ENCODE data around the gene GALNT14.
A peak's percentile ranks its signal among the peaks of the same experiment; 100 is the strongest.

The GALNT14 gene

GRCh38 chr2:30888852-30889409, 249.3 kb downstream of the GALNT14 start:
- no peak for DNase-seq (ENCODE audit: low read depth)

GRCh38 chr2:30886080-30886479, 252.2 kb downstream of the GALNT14 start:
- DNase-seq (ENCODE audit: low read depth) = no peak

GRCh38 chr2:30883822-30884221, 254.4 kb downstream of the GALNT14 start:
- DNase-seq (ENCODE audit: low read depth) = no peak

DNA sequence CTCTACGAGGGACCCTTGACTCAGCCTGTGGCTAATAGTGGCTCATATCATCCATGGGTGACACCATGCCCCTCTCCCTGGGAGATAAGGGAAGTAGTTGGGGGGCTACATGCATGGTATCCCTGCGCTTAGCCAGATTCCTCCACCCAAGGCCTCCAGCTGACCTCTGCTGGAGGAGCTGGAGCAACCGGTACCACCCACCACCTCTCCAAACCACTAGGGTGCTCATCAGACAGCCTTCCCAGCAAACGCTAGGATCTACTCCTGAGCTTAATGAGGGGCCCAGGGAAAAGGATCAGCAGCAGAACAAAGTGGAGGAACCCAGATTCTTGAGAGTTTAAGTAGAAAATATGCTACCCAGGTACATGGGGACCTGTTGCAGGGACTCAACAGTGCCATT, 255.1 kb downstream of the GALNT14 start:
- no peak for DNase-seq (ENCODE audit: low read depth)

GRCh38 chr2:30880516-30880915, 257.7 kb downstream of the GALNT14 start:
- DNase-seq (ENCODE audit: low read depth) = no peak

DNA sequence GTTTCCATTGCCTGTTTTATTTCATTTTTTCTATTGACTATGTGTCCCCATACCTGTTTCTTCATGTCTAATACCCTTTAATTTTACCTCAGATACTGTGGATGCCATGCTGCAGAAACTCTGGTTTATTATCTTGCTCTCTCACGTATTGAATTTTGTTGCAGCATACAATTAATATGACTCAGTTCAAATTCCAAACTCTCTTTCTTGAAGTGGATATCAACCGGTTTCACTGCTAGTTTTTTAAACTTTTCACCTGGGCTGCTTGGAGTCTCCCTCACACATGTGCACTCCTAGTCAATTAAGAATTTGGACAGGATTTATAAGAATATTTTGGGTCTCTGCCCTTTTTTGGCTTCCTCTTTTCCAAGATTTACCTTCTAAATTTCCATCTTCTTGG, 260.4 kb downstream of the GALNT14 start:
- no peak for DNase-seq (ENCODE audit: low read depth)

- no peak for DNase-seq (ENCODE audit: low read depth)
These were observed 265.4 kb downstream of the GALNT14 start for GRCh38 chr2:30872797-30873196.

DNA sequence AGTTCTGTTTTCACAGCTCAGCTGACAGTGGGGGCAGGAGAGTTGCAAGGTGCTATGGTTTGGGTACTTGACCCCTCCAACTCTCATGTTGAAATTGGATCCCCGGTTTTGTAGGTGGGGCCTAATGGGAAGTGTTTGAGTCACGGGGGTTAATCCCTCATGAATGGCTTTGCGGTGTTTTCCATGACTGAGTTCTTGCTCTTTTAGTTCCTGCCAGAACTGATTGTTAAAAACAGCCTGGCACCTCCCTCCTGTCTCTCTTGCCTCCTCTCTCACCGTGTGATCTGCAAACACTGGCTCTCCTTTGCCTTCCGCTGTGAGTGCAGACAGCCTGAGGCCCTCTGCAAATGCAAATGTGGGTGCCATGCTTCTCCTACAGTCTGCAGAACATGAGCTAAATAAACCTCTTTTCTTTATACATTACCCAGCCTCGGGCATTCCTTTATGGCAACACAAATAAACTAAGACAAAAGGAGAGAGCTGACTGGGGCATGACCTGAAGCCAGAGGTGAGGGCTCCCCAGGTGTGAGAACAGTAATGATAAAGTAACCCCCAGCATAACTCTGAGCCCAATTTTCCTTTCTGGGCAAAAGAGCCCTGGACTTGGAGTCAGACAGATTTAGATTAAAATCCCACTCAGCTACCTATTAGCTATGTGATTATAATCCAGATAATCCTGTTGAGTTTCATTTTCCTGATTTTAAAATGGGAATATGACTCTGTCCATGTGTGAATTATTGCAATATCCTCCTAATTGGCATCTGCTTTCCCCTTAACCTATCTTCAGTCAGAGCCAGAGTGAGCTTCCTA, 266.1 kb downstream of the GALNT14 start:
- no peak for DNase-seq (ENCODE audit: low read depth)

GRCh38 chr2:30871440-30871839, 266.8 kb downstream of the GALNT14 start:
- DNase-seq (ENCODE audit: low read depth) = no peak

DNA sequence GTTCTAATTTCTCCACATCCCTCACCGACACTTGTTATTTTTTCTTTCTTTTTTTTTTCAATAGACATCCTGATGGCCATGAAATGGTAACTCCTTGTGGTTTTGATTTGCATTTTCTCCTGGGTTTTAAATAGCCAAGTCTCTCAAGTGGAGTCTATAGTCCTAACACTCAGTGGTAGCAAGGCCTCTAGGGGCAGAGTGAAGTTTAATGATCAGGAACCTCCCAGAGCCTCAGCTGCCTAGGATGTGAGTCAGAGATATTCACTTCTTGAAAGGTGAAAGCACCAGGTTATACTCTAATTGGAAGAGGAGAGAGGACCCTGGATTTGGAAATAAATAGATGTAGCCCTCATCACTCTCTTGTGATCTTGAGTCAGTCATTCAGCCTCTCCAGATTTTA, 268.3 kb downstream of the GALNT14 start:
- no peak for DNase-seq (ENCODE audit: low read depth)

- DNase-seq (ENCODE audit: low read depth) = no peak
These were observed 270.9 kb downstream of the GALNT14 start for GRCh38 chr2:30867385-30867784.

GRCh38 chr2:30866974-30867373, 271.3 kb downstream of the GALNT14 start:
- DNase-seq (ENCODE audit: low read depth) = no peak

DNA sequence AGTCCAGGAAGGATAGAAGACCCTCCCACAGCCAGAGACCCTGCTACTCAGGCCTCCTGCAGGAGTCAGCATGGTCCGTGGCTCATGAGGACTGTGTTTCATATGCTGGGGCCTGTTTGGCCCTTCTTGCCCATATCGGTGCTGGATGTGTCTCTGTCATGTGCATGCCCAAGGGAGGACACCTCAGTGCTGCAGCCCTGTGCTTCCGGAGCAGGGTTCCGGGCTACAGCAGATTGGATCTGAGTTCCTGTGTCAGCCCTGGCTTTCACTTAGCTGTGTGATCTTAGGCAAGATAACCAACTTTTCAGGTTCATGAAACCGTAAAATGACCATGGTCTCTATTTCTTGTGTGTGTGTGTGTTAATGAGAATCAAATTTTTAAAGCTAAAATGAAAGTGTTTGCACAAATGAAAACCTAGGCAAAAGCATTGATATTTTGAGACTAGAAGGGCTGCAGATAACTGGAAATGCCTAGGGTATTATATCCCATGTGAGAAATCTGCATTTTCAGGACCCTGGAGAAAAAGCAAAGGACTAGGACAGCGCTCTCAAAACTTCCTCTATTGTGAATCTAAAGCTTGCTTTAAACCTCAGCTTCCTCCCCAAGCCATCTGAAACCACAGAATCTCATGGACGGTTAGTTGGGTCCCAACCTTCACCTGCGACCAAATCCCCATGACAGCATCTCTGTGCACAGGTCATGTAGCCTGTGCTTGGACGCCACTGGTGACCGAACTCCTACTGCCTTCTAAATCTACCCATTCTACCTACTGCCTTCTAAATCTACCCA, 272.2 kb downstream of the GALNT14 start:
- no peak for DNase-seq (ENCODE audit: low read depth)

GRCh38 chr2:30865243-30865642, 273.0 kb downstream of the GALNT14 start:
- no peak for DNase-seq (ENCODE audit: low read depth)

DNA sequence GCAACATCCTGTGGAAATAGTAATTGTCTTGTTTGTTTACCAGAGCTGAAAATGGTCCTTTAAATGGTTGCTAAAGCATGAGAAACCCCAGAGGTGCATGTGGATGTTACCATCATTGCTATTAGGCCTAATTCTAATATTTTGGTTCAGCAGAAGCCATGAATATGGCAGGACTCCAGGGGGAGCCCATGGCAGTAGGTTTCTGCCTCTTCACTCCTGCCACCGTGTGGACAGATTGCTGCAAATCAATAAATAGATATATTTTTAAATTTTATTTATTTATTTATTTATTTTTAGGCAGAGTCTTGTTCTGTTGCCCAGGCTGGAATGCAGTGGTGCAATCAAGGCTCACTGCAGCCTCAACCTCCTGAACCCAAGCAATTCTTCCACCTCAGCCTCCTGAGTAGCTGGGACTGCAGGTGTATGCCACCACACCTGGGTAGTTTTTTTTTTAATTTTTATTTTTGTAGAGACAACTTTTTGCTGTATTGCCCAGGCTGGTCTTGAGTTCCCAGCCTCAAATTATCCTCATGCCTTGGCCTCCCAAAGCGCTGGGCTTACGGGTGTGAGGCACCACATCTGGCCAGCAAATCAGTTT, 276.1 kb downstream of the GALNT14 start:
- peak; percentile 71 for DNase-seq (ENCODE audit: low read depth)

DNA sequence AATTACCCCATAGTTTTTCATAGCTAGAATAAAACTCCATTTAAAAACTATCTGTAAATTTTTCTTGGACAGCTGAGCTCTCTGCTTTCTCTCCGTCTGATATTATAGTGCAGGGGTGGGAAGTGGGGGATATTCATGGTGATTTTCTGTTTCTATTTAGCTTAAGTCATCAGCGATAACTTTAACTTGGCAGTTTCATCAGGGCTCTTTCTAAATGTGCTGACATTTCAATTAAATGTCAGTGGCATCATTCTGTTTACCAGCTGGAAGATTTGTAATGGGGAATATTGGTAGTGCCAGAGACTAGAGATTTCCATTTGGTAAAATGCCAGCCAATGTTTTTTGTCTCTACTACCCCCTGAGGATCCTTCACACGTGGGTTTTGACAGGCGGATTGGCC, 277.5 kb downstream of the GALNT14 start:
- DNase-seq (ENCODE audit: low read depth) = no peak
